GM19452 (cell line): ENCODE data around the gene SLC35D2.
"Not testable (repeated sequence)": the region's sequence is repeated elsewhere in the genome, so short reads cannot be mapped to it uniquely, and the experiment has no call there.

Source experiments
- ATAC-seq: cut with Tn5 transposase; IDR thresholded peaks from one replicate; pipeline ENCODE4 v1.9.1; 2021; ENCODE audit not compliant: unreplicated experiment

The SLC35D2 gene

GRCh38 chr9:96317335-96317980 is 66.1 kb downstream of the SLC35D2 start:
- no peak for ATAC-seq

- no peak for ATAC-seq
Observed at GRCh38 chr9:96309850-96310249, 73.7 kb downstream of the SLC35D2 start.

GRCh38 chr9:96306958-96307357 is 76.6 kb downstream of the SLC35D2 start:
- ATAC-seq: not testable (repeated sequence)

GRCh38 chr9:96305171-96305570 is 78.3 kb downstream of the SLC35D2 start:
- ATAC-seq: no peak

GRCh38 chr9:96304230-96304629 is 79.3 kb downstream of the SLC35D2 start:
- ATAC-seq: no peak

GRCh38 chr9:96302021-96302420 is 81.5 kb downstream of the SLC35D2 start, which contains the start of gene HSD17B3:
Gene HSD17B3 (minus strand): TSS chr9:96302176. CDS start chr9:96302104, 72 bp downstream.
- ATAC-seq: no peak

- ATAC-seq: no peak
Observed at GRCh38 chr9:96299823-96300222, 83.7 kb downstream of the SLC35D2 start.

GRCh38 chr9:96294159-96294545 is 89.4 kb downstream of the SLC35D2 start:
- ATAC-seq: no peak

GRCh38 chr9:96293498-96294158 is 89.9 kb downstream of the SLC35D2 start:
- no peak for ATAC-seq

GRCh38 chr9:96289392-96289791 is 94.1 kb downstream of the SLC35D2 start:
- no peak for ATAC-seq

- no peak for ATAC-seq
Observed at GRCh38 chr9:96281641-96282040, 101.9 kb downstream of the SLC35D2 start.

GRCh38 chr9:96279932-96280331 is 103.6 kb downstream of the SLC35D2 start:
- ATAC-seq: no peak

- no peak for ATAC-seq
Observed at GRCh38 chr9:96274939-96275338, 108.6 kb downstream of the SLC35D2 start.
